NCI-H524 treated with DMSO at 0.1 percent for 48 hours (cell line): ENCODE results near the gene FEV.

Source experiments
- DNase-seq: peaks from one replicate; lab custom pipeline; 2025; lab: John Stamatoyannopoulos, UW

Gene FEV

DNA sequence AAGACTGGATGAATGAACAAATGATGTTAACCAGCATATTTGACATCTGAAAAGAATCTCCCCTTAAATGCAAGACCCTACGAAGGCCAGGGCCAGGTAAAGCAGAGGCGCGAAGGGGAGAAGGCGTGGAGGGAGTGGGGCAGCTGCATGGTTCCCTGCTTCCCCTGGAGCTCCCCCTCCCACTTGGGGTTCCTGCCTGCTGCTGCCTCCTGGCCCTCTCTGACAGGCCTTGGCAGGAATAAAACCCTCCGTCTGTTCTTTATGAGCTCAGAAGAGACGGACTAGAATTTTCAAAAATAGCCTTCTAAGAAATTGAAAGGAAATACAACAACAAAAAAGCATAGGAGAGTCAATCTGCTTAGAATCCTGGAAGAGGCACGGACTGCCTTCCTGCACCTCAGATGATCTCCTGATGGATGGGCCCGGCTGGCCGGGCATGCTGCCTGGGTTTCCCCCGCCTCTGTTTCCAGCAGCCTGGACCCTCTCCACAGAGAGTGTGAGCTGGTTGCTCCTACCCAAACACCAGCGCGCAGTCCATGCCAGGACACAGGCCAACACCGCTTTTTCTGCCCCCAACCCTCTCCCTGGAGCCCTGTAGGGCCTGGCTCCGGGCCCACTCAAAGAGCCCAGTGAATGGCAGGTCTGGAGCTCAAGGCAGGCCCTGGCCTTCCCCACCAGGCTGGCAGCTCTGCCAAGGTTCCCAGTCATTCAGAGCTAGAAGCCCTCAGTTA, 32.4 kb upstream of the FEV start:
- no peak for DNase-seq

DNA sequence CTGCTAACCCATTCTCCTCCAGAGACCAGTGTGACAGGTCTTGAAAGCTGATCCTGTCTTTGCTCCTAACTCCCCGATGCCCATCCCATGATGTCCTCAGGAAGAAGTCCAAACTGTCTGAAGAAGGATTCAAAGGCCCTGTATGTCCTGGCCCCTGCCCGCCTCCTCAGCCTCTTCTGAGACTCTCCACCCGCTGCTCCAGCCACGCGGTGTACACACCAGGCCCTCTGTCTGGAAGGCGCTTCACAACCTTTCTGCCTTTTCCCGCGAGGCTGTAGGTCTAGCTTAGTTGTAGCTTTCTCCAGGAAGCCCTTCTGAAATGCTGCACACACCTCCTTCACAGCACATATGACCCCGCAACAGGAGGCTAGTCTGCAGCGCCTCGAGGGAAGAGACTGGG, 31.7 kb upstream of the FEV start:
- no peak for DNase-seq

DNA sequence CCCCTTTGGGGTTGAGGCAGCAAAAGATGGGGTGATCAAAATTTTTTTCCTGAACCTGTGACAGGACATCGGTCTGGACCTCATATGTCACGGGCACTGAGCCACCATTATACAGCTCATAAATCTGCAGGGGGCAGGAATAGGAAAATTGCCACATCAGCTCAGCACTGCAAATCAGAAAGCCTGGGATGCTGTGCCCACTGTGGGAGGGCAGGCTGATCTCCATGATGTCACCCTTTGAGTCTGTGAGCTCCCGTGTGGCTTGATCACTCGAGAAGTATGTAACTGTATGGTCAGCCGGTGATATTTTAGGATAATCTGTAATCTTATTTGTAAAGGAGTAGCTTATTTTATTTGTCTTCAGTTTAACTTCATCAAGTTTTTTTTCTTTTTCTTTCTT, 25.9 kb upstream of the FEV start:
- no peak for DNase-seq

DNA sequence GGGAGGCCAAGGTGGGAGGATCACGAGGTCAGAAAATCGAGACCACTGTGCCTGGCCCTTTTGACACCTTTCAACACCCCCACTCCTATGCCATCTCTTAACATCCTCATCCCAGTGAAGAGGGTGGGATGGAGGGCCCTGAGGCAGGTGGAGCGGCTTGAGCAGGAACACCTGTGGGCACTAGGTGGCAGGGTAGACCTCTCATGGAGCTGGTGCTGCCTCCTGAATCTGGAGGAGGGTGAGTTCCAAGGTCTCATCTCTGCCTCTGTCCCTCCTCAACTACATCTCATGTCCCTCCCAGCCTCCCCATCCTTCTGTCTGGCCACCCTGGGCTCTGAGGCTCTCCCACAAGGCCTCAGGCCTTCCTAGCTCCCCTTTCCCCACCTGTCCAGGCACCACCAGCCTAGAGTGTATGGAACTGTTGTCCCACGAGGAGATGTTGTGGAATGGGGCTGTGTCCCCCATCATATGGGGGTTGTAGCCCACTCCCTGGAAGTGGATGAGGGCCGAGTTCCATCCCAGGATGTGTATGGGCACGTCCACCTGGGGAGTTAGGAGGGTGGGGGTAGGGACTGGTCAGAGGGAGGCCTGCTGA, 25.3 kb upstream of the FEV start:
- DNase-seq, result no peak

DNA sequence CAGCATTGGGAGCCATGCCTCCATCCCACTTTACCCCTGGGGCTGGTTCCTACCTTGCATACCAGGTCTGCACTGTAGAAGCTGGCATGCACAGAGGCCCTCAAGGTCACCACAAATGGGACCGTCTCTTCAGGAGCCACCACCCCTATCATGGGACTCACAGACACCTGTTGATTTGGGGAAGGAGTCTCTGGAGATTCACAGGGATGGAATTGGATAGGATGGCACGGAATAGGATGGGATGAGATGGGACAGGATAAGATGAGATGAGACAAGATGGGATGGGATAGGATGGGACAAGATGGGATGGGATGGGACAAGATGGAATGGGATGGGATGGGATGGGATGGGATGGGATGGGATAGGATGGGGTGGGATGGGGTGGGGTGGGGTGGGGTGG, 24.3 kb upstream of the FEV start:
- DNase-seq, result no peak

DNA sequence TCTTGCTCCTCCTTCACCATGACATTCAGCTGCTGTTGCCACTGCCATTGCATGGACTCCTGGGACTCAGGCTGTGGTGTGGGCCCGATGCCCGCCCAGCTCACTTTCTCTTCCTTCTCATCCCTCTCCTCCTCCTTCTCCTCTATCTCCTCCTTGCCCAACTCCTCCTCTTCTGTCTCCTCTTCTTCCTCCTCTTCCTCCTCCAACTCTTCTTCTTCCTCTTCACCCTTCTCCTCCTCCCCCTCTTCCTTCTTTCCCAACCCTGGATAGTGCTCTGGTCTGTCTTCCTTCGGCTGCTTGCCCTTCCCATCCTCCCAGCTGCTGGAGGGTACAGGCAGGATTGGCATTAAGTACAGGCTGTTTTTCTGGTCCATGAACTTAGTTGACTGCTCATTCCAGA, 19.0 kb upstream of the FEV start:
- DNase-seq, result no peak

DNA sequence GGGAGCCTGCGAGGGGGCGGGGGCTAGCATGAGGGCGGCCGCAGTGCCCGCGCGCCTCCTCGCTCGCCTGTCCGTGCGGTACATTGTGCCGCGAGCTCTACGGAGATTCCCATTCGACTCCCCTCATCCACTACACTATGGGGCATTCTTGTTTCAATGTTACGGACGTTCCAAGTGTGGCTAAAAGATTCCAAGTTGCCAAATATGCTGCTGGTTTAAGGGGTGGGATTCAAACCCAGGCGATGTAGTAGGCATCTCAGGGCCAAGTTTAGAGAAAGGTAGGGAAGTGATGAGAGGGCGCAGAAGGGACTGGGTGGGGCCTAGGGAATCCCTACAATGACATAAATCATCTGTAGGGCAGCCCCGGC, 18.3 kb upstream of the FEV start:
- DNase-seq, result no peak

DNA sequence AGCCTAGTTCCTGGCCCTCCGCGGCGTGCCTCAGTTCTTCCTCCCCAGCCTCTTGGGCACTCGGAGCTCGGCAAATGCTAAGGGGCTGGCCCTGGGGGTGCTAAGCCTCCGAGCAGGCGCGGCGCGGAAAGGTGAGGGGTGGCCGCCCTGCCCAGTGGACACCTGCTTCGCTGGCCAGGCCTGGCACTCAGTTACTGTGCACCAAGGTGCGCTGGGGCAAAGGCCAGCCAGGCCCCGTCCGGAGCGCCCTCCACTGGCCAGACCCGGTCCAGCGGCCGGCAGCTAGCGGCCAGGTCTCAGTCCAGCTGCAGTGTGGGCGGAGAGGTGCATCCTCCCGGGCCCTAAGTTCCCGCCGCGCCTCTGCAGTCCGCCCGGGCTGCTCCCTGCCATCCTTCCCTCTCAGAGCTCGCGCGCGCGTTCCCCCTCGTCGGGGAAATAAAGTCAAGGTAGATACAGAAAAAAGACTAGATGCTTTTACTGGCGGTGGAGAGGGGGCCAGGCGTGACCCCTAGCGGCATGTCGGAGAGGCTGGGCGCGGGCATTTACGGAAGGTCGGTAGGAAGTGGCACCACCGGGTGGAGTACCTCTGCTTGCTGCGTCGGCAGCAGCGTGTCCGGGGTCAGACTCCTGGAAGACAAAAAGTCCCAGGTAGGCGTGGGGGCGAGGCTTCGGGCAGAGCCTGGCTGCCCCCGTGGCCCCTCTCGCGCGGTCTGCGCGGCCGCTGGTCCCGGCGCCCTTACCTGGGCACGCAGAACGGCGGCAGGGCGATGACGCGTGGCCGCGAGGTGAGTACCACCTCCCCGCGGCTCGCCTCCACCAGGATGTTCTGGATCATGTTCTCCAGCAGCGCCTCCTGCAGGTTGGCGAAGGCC, 17.6 kb upstream of the FEV start:
- no peak for DNase-seq

DNA sequence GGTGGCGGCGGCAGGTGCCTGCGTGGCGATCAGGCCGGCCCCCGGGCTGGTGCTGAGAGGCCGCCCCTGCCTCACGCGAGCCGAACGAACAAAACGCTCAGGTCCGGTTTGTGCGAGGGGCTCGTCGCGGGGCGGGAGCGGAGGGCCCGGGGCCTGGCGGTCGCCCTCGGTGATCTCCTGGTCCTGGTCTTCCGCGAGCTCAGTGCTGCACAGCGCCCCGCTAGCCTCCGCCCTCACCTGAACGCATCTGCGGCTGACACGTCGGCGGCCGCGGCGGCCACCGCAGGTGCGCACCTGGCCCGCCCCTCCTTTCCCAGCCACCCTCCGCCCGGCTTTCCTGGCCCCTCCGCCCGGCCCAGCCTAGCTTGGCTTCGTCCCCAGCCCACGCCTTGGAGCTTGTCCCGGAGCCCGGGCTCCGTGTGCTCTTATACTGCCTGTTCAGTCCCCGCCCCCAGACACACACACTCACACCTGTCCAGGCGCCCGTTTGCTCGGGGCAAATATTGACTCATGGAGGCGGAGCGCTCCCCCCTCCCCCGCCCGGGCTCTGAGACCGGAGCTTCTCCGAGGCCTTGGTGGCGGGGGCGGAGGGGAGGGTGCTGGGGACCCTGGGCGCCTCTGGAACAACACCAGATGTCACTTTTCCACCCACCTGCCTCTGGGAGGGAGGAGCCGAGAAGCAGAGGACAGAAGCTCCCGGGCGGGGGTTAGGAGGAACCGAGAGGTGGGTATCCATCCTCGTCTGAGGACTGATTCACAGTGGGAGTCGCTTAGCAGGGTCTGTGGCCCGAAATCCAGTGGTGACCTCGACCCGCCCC, 16.8 kb upstream of the FEV start:
- DNase-seq, result peak; percentile 49

DNA sequence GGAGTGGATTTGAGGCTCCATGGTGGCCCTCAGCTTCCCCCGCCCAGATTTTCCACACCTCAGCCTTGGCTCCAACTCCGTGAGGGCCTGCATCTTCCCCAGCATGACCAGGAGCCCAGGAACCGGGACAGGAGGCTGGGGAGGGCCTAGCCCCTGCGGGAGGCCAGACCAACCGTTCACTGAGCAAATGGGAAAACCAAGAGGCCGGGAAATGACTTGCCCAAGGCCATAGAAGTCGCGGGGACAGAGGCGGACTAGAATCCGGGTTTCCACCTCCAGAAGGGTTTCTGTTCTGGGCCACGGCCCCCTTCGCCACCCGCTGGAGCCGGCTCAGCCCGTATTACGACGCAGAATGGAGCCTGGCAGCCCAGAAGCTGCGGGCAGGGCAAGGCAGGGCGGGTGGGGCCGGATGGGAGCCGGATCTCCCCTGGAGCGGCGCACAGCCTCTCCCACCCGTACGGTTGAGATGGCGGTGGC, 16.2 kb upstream of the FEV start:
- DNase-seq, result no peak

DNA sequence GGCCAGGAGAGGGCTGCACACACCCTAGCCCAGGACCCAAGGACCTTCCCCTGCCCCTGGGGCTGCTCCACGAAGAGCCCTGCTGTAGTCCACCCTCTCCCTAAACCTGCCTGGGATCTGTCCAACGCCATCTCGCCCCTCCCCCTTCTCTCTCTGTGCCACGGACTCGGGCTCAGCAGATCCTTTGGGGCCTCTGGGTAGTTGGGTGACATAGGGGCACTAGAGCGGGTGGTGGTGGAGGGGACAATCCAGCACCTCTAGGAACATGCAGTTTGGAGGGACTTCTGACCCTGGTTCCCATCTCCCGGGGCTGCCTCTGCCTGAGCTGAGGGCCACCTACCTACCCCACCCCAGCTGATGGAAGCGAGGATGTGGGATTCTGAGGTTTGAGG, 15.6 kb upstream of the FEV start:
- no peak for DNase-seq

DNA sequence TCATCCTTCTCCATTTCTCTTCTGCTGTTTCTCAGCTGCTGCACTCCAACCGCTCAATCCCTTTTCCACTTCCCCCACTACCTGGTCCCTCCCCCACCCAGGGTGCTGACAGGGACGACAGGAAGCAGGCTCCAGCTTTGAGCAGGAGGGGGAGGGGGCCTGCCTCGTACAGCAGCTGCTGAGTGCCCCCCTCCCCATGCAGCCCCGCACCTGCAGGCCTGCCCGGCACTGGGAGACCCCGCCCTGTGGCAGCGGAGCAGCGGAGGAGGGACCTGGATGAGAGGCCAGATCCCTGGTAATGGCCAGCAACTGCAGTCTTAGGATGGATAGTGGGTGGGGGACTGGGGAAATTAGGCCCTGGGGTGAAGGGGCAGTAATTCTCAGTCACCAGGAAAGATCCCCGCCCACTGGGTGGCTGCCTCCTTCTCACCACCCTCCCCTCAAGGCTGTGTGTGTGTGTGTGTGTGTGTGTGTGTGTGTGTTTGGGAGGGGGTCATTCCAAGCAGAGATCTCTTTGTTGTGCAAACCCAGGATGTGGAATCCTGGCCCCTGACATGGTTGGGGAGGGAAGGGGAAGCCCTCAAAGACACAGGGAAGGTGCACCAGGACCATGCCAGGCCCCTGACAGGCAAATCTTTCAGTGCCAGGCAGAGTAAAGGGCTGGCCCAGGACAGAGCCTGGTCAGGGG, 15.0 kb upstream of the FEV start:
- no peak for DNase-seq

DNA sequence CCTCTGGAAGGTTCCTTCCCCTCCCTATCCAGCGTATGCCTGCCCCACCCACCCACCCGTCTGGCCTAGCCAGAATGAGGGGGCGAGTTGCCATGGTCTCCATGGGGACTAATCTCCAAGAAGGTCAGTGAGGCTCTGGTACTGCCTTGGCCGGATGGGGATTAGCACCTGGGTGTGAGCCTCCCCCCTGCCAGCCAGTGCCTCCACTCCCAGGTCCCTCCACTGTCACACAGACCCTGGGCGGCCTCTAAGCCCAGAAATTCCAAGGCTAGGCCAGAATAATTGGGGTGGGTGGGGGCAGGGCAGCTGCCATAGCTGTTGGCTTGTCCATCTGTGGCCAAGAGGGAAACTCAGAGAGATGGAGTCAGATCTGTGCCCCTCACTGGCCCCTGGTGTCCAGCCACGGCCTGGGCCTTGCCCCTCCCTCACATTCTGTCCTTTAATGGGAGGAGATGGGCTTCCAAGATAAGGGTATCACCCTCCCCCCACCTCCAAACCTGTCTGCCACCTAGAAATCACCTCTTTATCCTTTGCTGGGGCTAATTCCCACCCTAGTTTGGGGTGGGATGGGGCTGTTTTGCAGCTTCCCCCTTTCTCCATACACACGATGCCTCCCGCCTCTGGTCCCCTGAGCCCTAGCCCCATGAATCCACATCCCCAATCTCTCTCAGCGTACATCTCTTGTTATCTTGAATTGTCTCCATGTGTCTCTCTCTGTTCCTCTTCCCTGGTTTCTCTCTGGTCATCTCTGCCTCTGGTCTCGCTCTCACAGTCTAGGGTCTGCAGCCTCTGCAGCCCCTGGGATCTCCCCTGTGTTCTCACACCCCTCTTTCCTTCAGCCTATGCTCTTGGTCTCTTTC, 14.3 kb upstream of the FEV start:
- no peak for DNase-seq

DNA sequence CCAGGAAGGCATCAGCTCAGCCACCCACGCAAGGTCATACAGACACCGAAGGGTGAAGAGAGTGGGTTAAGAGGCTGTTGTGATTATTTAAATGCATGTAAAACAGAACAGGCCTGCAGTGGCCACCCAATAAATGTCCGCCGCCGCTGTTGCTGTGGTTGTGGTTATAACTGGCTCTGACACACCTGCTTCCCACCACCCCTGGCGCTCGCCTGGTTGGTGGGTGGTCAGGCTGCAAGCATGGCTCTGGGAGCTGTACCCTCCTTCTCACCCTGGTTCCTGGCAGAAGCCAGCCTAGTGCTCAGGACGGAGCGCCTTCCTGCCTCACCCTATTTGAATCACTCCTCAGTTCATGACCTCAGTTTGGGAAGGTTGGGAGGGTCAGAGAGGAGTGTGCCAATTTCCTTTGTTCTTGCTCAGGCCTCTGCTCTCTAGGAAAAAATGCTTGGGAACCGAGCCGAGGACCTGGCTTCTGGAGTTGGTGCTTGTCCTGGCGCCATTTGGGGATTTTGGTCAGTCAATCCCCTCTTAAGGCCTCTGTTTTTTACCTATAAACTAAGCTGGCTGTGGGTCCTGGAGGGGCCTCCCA, 13.5 kb upstream of the FEV start:
- no peak for DNase-seq

DNA sequence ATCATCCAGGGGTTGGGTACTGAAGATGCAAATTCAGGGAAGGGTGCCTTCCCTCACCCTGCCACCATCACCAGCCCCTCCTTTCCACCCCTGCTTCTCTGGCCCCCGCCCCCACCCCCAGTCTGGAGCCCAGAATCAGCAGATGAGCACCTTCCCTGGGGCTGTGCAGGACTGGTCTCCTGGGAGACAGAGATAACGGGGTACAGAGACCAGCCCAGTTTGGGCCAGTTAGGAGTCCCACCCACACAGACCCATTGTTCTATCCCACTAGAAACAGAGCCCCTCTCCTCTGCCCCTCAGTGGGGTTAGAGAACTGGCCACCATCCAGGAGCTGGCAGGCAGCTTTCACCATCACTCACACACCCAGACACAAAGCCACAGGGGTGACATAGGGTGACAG, 12.7 kb upstream of the FEV start:
- no peak for DNase-seq

DNA sequence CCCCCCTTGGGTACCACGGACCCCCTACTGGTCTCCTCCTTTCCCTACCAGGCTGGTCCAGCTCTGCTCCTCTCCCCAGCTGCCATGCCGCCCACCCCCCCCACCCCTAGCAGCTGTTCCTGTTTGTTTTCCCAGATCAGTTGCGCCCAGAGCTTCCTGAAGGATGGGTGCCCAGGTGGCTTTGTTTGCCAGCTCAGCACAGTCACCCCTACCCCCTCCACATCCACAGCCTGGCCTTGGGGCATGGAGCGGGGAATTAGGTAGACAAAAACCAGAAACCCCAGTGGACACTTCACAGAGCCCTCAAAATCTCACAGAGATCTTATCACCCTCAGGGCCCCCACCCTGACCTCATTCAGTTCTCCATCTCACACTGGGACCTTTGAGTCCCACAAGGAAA, 12.0 kb upstream of the FEV start:
- peak; percentile 60 for DNase-seq

DNA sequence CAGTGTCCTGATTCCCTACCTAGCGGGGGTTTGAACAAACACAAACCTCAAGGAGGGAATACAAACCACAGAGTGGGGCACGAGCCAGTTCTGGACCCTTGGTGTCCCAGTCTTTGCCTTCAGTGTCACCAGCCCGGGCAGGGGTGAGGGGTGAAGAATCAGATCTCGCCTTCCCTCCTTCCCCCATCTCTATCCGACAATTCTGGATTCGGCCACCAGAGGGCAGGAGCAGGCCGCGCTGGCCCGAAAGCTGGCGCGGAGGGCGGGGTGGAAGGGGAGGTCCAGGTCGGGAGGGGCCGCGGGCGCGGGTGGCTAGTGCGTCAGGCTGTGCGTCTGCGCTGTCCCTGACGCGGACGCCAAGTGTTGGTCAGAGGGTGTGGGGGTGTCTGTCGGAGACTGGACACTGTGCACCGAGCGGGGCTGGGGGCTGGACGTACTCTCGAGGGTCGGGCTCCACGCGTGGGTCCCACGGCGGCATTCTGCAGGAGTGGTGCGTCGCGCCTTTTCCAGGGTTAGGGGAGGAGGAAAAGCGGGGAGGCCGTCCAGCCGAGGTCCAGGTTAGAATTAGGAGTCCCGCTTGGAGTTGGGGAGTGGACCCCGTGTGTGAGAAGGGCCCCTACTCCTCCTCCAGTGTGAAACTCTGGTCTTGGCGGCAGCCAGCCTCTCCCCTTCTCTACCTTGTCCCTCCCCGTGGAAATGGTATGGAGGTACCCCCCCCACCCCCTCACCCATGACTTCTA, 11.2 kb upstream of the FEV start:
- DNase-seq, result peak; percentile 36

DNA sequence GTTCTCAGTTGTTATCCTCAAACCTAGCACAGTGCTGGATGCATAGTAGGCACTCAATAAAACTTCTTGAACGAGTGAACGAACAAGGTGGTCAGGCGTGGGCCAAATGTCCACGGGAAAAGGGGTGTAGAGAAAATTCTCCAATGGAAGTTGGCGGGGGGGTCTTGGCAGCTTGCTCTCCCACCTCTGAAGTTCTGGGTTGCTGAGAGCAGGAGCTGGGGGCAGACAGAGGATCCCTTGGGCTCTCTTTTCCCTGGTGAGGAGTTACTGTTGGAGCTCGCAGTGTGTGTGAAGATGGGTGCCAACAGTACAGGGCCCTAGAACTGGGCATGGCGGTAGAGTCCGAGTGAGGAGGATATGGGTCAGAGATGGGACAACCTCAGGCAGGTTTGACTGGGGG, 10.6 kb upstream of the FEV start:
- DNase-seq, result no peak
